HepG2 (cell line): ENCODE data around the gene PGM3. TPM values are rescaled to one million over a fixed set of nuclear protein-coding genes. Genes with fewer than 3 reads are reported as not detected.

ENCODE experiments used
- ATAC-seq: fragments of 200-7000 bp; cut with Tn5 transposase; 3 replicates; pipeline ENCODE4 v1.9.1; 2020; ENCODE audit warnings: mild to moderate bottlenecking, moderate library complexity
- BruUV-seq: library from RNA; stranded (reverse); fragments of 400-500 nt; replicated peaks from 2 replicates; lab custom pipeline; 2021; lab: Mats Ljungman, UMichigan
- CTCF ChIA-PET: fragments of 300-600 bp; formaldehyde crosslinking; extraction: SDS; loops from one replicate; lab custom pipeline; 2021; ENCODE audit warnings: low total read pairs, inconsistent platforms, low intra/inter-chr PET ratio; lab: Yijun Ruan, JAX
- POLR2A ChIA-PET: fragments of 350-600 bp; sonication (Branson Sonifier 250); formaldehyde crosslinking; loops from one replicate; lab custom pipeline; 2020; ENCODE audit warnings: antibody characterized with exemption, inconsistent platforms; lab: Yijun Ruan, JAX
- DNase-seq: peaks from one replicate; pipeline ENCODE4 v3.0.0-alpha.2; 2015; ENCODE audit warnings: low spot score
- FAIRE-seq: peaks from 3 replicates; lab custom pipeline; 2011; peaks lifted over from hg19 to GRCh38; lab: Jason Lieb, UNC
- H2AFZ ChIP-seq: one replicate; pipeline ENCODE4 v1.6.1; 2011; ENCODE audit warnings: low read length, inconsistent platforms
- H3K27ac ChIP-seq: fragments of 300-600 bp; 3 replicates; pipeline ENCODE4 v1.8.0; 2011; ENCODE audit warnings: mixed run types, mild to moderate bottlenecking, mixed read lengths, low read length, inconsistent platforms; ENCODE audit not compliant: insufficient read depth; ENCODE audit errors: extremely low read length
- H3K27me3 ChIP-seq, 2 experiments: fragments of 200-600 bp in 1 of 2; 2 replicates in 1 of 2; 3 replicates in 1 of 2; pipeline versions ENCODE4 v1.6.0 to v1.8.0; 2011; ENCODE audit warnings: low read length in 2 of 2, mild to moderate bottlenecking in 2 of 2, moderate library complexity in 2 of 2, inconsistent platforms in 1 of 2; ENCODE audit not compliant: insufficient read depth in 2 of 2, control insufficient read depth in 1 of 2
- H3K36me3 ChIP-seq, 2 experiments: fragments of 200-600 bp in 1 of 2; replicated peaks in 1 of 2; 2 replicates in 1 of 2; 3 replicates in 1 of 2; pipeline versions ENCODE4 v1.5.1 to v1.8.0; 2011; ENCODE audit warnings: low read length in 2 of 2, inconsistent platforms in 1 of 2; ENCODE audit not compliant: insufficient read depth in 2 of 2, control insufficient read depth in 1 of 2
- H3K4me1 ChIP-seq: 2 replicates; pipeline ENCODE4 v1.5.1; 2012; ENCODE audit warnings: low read length, inconsistent platforms; ENCODE audit not compliant: insufficient read depth
- H3K4me2 ChIP-seq: 2 replicates; pipeline ENCODE4 v1.6.0; 2011; ENCODE audit warnings: low read depth, low read length, inconsistent platforms
- H3K4me3 ChIP-seq, 3 experiments: fragments of 200-600 bp in 1 of 3; sonication (generic), shearing (Covaris generic) in 1 of 3; replicated peaks in 1 of 3; 2 replicates each; pipeline ENCODE4 v1.5.1; 2011 to 2016; ENCODE audit warnings: low read length in 3 of 3, inconsistent platforms in 2 of 3, low read depth in 2 of 3, mild to moderate bottlenecking in 2 of 3, control low read depth in 1 of 3, mixed read lengths in 1 of 3; ENCODE audit not compliant: insufficient read depth in 1 of 3
- H3K79me2 ChIP-seq: one replicate; pipeline ENCODE4 v1.6.1; 2011; ENCODE audit warnings: low read length, inconsistent platforms; ENCODE audit not compliant: insufficient read depth
- H3K9ac ChIP-seq: 2 replicates; pipeline ENCODE4 v1.6.0; 2011; ENCODE audit warnings: mild to moderate bottlenecking, low read depth, low read length, inconsistent platforms; ENCODE audit not compliant: insufficient read depth
- H3K9me3 ChIP-seq: 2 replicates; pipeline ENCODE4 v1.5.1; 2012; ENCODE audit warnings: mild to moderate bottlenecking, low read length
- H4K20me1 ChIP-seq: 2 replicates; pipeline ENCODE4 v1.6.0; 2011; ENCODE audit warnings: inconsistent platforms, mild to moderate bottlenecking, low read length, moderate library complexity; ENCODE audit not compliant: insufficient read depth
- CENPBD1 ChIP-seq: sonication (generic); formaldehyde crosslinking; IDR thresholded peaks from 2 replicates; pipeline ENCODE4 v1.8.0; 2022; ENCODE audit warnings: missing genetic modification reagents, low read depth, mild to moderate bottlenecking, borderline replicate concordance
- SKIL ChIP-seq: sonication (generic); formaldehyde crosslinking; IDR thresholded peaks from 2 replicates; pipeline ENCODE4 v1.8.0; 2022; ENCODE audit warnings: missing genetic modification reagents, mild to moderate bottlenecking, moderate library complexity, borderline replicate concordance
- SOX6 ChIP-seq, 2 experiments: fragments of 450-650 bp in 1 of 2; sonication (generic) in 1 of 2; formaldehyde crosslinking in 1 of 2; IDR thresholded peaks; 2 replicates each; pipeline versions ENCODE4 v1.4.0 to v1.6.1; 2017 to 2020; ENCODE audit warnings: antibody characterized with exemption in 1 of 2, mild to moderate bottlenecking in 1 of 2, missing genetic modification reagents in 1 of 2
- SRSF1 ChIP-seq: fragments of 200-400 bp; formaldehyde crosslinking; optimal IDR thresholded peaks from 2 replicates; pipeline ENCODE3; 2017; ENCODE audit warnings: mild to moderate bottlenecking, low read depth, low read length, moderate library complexity
- TCF7L2 ChIP-seq: IDR thresholded peaks from 2 replicates; pipeline ENCODE4 v1.6.1; 2011; ENCODE audit warnings: mild to moderate bottlenecking, low read depth, low read length, moderate library complexity
- TEF ChIP-seq: sonication (generic); formaldehyde crosslinking; IDR thresholded peaks from 2 replicates; pipeline ENCODE4 v1.5.0; 2020; ENCODE audit warnings: missing genetic modification reagents
- ZNF121 ChIP-seq: sonication (generic); formaldehyde crosslinking; IDR thresholded peaks from 2 replicates; pipeline ENCODE4 v1.5.0; 2020; ENCODE audit warnings: mild to moderate bottlenecking, missing genetic modification reagents
- ZNF496 ChIP-seq: sonication (generic); formaldehyde crosslinking; IDR thresholded peaks from 2 replicates; pipeline ENCODE4 v1.8.1; 2023; ENCODE audit warnings: mild to moderate bottlenecking, moderate library complexity, missing genetic modification reagents; ENCODE audit not compliant: insufficient replicate concordance
- WGBS: methylation state at CpG from one replicate; pipeline ENCODE4 v1.1.6; 2017; ENCODE audit warnings: low lambda C conversion rate; 5-methylcytosine and 5-hydroxymethylcytosine counted together
- in situ Hi-C: cut with HindIII; loops from 2 replicates; pipeline ENCODE4 v1.10.0; 2017; ENCODE audit warnings: low pct_unique_long_range_greater_than_20kb; ENCODE audit not compliant: extremely low pct_ligation_motif_present
- intact Hi-C: fragments of 100-400 bp; cut with micrococcal nuclease; formaldehyde crosslinking; loops from one replicate; pipeline ENCODE4 v1.10.0; 2022; ENCODE audit not compliant: unreplicated experiment
- polyA plus RNA-seq, 8 experiments: library from polyadenylated mRNA; depleted of rRNA in 3 of 8; stranded (reverse) in 7 of 8; unstranded in 1 of 8; fragments of >200 nt; fragmentation: Illumina TruSeq in 4 of 8; extraction: Trizol in 4 of 8; gene quantifications; 2 replicates each; pipeline versions ENCODE4 v1.2.1 to v1.2.3, GENCODE V29; 2011 to 2016; ENCODE audit warnings: low read depth in 4 of 8, missing spikeins in 1 of 8, mixed read lengths in 1 of 8; ENCODE audit not compliant: insufficient read depth in 1 of 8
- total RNA-seq, 5 experiments: library from RNA; depleted of rRNA; stranded (reverse); fragments of >200 nt; fragmentation: Illumina TruSeq; extraction: Trizol; gene quantifications; 2 replicates each; pipeline ENCODE4 v1.2.3, GENCODE V29; 2016; ENCODE audit warnings: low read depth in 1 of 5

Gene PGM3
- total and polyA plus RNA-seq, 2 of the 13 experiments (the other 11 are each of a cell fraction or from before 2014, with no cell fraction given) = 72.5 to 163 TPM

GRCh38 chr6:83231146-83231545 lies 38.1 kb upstream of the PGM3 start:
- Histone ChIP-seq H3K4me1 (no peaks in the 10 kb centered on the region), H4K20me1 (no peaks in the 10 kb centered on the region), H3K27ac (no peak overlapping the region), H3K4me2 (no peak overlapping the region), H3K9me3 (no peaks in the 10 kb centered on the region), H3K79me2 (no peaks in the 10 kb centered on the region), H2AFZ (no peak overlapping the region), H3K36me3 (no peaks in the 10 kb centered on the region), H3K27me3 (no peaks in the 10 kb centered on the region), H3K9ac (no peak overlapping the region)
- intact Hi-C loops (no loop called here), in situ Hi-C loops (no loop called here)
- BruUV-seq = no TSS peak
- ATAC-seq = no peak
- POLR2A ChIA-PET = no interaction called here
- FAIRE-seq = no peak
- 0% methylated on average over 1 of the region's 1 CpG for WGBS
- DNase-seq = no peak
- CTCF ChIA-PET = no interaction called here
- TF ChIP-seq ZNF121 (no peak), TEF (CRISPR knock-in tag) (no peak), TCF7L2 (no peak), ZNF496 (CRISPR knock-in tag) (no peak), SRSF1 (no peak), SKIL (CRISPR knock-in tag) (no peak), SOX6 (IDR thresholded peaks at IDR 0.05) (no peak), SOX6 (CRISPR knock-in tag; IDR thresholded peaks at IDR 0.05) (no peak), CENPBD1 (CRISPR knock-in tag) (no peak)
- TF ChIP-seq, all 625 proteins: peak for 0
- H3K4me3 ChIP-seq = no peak overlapping the region
